ENCODE results near the gene OR6K3.

Gene OR6K3

DNA sequence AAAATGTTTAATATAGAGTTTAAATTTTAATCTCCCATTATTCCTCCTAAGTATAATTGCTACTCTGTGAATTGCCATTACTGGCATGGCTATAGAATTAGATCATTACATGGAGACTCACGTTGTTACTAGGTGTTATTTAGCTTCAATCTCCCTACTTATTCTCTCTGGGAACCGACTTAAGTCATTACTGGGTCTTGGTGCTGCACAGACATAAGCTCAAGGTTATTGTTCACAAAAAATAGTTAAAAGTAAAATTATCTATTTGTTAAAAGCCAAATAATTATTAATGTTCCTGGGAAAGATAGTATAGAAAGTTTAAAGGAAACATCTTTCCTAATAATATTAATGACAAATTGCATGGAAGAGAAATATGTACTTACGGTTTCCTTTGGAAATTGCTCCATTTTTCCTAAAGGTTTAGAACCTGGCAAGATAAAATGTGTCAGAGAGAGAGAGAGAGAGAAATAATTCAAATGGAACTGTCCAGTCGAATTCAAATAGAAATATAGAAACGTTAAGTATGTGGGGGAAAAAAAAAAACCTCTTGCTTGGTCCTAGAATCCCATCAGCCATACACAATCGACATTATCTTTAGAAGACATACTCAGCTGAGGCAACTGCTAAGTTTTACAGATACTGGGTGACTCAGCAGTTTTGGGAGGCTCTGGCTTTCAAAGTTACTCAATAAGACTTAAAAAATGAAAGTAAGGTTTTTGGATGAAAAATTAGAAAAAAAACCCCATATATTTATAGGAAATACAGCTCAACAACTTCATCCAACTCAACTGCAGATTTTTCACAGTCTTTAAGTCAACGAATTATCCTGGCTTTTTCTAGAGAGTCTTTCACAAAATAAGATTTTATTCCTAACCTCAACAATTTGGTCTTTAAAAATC is 34.2 kb downstream of the OR6K3 start, which contains the start of gene SPTA1:
Gene SPTA1 (minus strand): TSS at position 605 of the 899 bp plus-strand sequence. CDS start 198 bp downstream, at position 407.
- no peak for DNase-seq

- no peak for DNase-seq
Measured at GRCh38 chr1:158685085-158685484, 35.4 kb downstream of the OR6K3 start.

DNA sequence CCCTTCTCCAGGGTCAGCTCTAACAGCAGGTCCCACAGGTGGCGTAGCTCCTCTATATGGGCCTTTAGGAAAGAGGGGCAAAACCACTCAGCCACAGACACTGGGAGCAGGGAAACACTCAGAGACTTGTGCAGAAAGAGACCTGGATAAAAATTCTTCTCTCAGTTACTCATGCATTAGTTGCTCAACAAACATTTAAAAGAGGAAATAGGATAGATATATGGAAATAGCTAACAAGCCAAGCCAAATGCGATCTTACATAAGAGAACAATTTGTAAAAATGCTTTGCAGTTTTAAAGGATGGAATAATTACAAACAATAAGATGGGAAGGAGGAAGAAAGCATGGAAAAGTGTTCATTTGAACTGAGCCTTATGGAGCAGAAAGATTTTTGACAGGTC is 38.9 kb downstream of the OR6K3 start:
- no peak for DNase-seq

GRCh38 chr1:158679289-158679688 is 41.2 kb downstream of the OR6K3 start:
- no peak for DNase-seq

DNA sequence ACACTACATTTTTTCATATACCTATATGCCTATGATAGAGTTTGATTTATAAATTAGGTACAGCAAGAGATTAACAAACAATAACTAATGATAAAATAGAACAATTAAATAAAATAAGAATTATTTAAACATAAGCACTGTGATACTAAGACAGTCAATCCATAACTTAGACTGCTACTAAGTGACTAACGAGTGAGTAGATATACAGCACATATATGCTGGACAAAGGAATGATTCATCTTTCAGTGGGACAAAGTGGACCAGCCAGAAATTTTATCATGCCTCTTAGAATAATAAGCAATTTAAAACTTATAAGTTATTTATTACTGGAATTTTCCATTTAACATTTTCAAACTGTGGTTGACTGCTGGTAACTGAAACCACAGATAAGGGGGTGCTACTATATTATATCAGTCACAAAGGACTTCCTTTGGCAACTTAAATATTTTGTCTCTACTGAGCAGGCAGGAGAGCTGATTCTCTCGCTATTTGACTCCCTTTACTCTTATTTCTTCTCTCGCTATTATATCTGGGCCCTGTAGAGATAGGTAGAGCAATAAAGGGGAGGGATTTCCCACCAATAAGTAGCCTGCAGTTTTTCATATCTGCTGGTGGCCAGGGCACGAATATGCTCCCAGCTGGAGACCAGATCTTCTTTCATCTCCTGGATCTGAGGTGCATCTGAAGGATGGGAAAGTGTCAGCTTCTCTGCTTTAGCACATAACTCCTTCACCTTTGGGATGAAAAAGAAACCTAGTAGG is 44.8 kb downstream of the OR6K3 start:
- no peak for DNase-seq

DNA sequence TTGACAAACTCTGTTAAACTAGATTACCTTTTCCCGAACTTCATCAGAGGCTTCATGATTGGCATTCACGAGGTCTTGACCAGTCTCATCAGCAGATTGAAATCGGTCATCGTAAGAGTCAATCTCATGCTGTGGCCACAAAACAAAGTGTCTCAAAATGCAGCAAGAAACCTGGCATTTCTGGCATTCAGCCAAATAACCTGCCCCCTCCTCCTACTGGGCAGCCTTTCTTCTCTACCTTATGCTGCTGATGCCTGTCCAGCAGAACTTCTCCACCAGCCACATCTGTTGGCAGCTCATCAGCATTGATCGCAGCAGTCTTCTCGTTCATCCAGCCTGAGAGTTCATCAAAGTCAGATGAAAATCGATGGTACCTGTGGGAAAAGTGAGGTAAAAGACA is 46.2 kb downstream of the OR6K3 start:
- no peak for DNase-seq

Data from activated CD4-positive, alpha-beta T cell treated with anti-CD3 and anti-CD28 coated beads, Interleukin-2, amount 50 U/mL, for 48 hours (primary cell).